Activated CD4-positive, alpha-beta T cell treated with anti-CD3 and anti-CD28 coated beads, Interleukin-2, Interleukin-4, amounts not matched to agents 100 ng/mL and 50 ng/mL, durations not matched to agents 16 hours and 8 hours (primary cell): Measurements from ENCODE around the gene NME4.
"Not testable (repeated sequence)": the region's sequence is repeated elsewhere in the genome, so short reads cannot be mapped to it uniquely, and the experiment has no call there.

Experiments
- DNase-seq: peaks from one replicate; pipeline ENCODE4 v3.0.0-alpha.2; 2020; ENCODE audit warnings: low spot score

The NME4 gene

GRCh38 chr16:377419-377951 lies 19.5 kb upstream of the NME4 start:
- DNase-seq = no peak

GRCh38 chr16:378113-378820 lies 18.7 kb upstream of the NME4 start:
- not testable (repeated sequence) for DNase-seq

DNA sequence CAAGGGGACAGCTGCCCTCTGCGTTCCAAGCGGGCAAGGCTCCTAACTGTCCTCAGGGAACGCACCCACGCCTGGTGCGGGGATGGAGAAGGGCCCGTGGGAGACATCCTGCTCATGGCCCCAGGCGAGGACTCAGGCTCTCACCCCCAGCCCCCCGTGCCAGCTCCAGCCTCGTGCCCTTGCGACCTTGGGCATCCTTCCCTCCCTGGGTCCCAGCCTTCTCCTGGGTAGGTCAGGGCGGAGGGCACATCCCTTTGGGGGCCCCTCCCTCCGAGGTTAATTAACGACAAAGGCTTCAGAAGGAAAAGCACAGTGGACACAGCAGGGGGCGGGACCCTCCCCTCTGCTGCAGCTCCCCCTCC lies 18.2 kb upstream of the NME4 start:
- no peak for DNase-seq

- no peak for DNase-seq
Observed at GRCh38 chr16:379183-379960, 17.6 kb upstream of the NME4 start.

- no peak for DNase-seq
Observed at GRCh38 chr16:379961-380761, 16.8 kb upstream of the NME4 start.

GRCh38 chr16:380762-381011 lies 16.3 kb upstream of the NME4 start:
- no peak for DNase-seq

- DNase-seq = no peak
Observed at GRCh38 chr16:381012-381788, 15.8 kb upstream of the NME4 start.

DNA sequence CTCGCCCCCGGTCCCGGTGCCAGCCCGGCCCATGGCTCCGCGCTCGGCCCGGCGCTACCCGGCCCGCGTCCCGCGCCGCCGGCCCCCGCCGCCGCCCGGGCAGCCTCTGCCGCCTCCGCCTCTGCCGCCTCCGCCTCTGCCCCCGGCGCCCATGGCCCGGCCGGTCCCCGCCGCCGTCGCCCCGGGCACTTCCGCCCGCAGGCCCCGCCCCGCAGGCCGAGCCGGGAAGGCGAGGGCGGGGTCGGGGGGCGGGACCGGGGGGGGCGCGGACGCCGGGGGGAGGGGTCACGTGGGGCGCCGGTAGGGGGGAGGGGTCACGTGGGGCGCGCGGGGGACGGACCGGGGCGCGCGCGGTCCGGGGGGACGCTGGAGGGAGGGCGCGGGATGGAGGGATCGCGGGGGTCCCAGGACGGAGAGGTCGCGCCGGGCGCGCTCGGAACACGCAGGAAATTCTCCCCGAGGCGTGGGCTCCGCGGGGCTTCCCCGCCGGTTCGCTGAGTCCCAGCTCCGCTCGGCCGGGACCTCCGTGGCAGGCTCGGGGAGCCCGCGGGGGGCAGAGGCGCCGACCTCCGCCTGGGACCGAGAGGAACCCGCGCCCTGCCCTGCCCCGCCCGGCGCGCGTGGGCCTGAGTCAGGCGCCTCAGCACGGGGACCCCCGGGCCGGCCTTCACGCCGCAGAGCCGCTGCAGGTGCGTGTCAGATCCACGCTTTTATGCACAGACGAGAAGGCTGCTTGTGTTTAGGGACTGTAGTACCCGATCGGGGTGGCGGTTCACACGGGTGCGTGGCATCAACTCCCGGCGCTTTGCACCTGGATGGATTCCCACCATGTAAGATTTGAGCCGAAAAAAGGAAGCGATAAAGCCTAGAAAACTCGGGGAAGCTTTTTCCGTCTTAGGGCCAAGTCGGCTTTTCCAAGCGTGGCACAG lies 14.9 kb upstream of the NME4 start, which contains the start of gene PGAP6:
Gene PGAP6, minus strand, starts transcription at position 190 of the 929 bp plus-strand sequence. Its CDS starts 157 bp downstream, at position 33.
- DNase-seq = peak; percentile 49

DNA sequence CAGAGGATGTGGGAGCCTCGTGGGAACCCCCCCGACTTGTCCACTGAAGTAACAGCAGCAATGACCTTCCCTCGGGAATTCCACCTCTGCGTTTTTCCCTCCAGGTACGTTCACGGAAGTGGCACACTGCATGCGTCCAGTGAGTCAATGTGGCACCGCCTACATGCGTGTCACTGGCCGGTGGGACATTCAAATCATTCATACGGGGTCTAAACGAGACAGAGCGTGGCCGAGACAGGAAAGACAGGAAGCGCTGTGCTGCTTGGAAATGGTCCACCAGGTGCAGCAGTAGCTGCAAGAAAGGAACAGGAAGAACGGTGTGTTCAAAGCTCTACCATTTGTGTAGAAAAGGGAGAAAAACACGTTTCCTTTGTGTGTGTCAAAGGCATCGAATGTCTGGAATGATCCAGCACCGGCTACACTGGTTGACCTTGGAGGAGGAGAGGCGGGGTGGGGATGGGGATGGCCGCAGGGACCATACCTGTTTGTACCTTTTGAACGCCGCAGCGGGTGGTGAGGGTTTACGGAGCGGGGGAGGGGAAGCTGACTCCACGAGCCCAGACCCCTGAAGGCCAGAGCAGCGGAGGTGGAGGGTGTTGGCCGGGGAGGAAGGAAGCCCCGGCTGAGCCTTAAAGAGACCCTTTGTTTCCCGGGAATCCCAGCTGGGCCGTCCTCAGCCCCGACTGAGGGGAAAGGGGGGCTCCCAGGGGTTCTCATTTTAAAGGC lies 13.5 kb upstream of the NME4 start:
- no peak for DNase-seq

DNA sequence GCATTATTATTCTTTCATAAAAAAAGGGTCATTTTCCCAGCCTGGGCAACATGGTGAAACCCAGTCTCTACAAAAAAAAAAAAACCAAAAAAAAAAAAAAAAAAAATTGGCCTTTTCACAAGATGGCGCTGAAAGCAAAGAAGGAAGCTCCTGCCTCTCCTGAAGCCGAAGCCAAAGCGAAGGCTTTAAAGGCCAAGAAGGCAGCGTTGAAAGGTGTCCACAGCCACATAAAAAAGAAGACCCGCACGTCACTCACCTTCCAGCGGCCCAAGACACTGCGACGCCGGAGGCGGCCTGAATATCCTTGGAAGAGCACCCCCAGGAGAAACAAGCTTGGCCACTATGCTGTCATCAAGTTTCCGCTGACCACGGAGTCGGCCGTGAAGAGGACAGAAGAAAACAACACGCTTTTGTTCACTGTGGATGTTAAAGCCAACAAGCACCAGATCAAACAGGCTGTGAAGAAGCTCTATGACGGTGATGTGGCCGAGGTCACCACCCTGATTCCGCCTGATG lies 10.3 kb upstream of the NME4 start:
- DNase-seq = no peak

DNA sequence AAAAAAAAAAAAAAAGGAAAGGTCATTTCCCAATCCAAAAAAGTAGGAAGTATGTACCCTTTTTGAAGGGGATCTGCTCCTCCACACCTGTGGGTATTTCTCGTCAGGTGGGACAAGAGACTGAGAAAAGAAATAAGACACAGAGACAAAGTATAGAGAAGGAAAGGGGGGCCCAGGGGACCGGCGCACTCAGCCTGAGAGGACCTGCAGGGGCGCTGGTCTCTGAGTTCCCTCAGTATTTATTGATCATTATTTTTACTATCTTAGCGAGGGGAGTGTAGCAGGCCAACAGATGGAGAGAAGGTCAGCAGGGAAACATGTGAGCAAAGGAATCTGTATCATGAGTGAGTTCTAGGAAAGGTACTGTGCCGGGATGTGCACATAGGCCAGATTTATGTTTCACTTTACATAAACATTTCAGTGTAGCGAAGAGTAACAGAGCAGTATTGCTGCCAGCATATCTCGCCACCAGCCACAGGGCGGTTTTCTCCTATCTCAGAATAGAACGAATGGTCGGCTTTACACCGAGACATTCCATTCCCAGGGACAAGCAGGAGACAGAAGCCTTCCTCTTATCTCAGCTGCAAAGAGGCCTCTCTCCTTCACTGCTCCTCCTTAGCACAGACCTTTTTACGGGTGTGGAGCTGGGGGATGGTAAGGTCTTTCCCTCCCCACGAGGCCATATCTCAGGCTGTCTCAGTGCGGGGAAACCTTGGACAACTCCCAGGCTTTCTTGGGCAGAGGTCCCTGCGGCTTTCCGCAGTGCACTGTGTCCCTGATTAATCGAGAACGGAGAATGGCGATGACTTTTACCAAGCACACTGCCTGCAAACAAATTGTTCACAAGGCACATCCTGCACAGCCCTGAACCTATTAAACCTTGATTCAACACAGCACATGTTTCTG lies 9.0 kb upstream of the NME4 start:
- not testable (repeated sequence) for DNase-seq

DNA sequence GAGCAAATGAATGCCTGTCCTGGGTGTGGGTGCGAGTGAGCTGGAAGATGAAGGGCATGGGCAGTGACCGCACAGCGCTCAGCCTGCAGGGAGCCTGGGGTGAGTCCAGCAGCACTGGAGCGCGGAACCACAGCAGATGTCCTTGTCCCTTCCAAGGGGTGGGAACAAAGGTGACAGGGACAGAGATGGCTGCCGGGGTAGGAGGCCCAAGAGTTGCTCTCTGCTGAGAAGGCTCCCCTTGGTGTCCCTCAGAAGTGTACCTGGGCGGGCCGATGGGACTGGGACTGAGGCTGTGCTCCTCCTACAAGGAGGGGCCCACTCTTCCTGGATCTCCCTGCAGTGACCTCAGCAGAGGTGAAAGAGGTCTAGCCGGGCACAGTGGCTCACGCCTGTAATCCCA lies 7.6 kb upstream of the NME4 start:
- no peak for DNase-seq

GRCh38 chr16:391885-392335 lies 5.1 kb upstream of the NME4 start:
- DNase-seq = peak; percentile 82

DNA sequence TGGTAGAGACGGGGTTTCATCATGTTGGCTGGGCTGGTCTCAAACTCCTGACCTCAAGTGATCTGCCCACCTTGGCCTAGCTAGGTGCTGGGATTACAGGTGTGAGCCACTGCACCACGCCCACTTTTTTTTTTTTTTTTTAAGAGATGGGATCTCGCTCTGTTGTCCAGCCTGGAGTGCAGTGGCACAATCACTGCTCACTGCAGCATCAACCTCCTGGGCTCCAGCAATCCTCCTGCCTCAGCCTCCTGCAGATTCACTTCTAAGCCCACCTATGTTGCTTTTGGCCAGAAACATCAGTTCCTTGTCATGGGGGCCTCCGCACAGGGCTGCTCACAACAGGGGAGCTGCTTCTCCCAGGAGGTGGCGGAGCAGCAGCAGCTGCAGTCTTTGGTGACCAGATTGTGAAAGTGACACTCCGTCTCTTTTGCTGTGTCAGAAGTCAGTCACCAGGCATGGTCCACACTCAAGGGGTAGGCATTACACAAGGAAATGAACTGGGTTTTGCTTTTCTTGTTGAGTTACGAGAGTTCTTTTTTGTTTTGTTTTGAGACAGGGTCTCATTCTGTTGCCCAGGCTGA lies 4.5 kb upstream of the NME4 start:
- no peak for DNase-seq

DNA sequence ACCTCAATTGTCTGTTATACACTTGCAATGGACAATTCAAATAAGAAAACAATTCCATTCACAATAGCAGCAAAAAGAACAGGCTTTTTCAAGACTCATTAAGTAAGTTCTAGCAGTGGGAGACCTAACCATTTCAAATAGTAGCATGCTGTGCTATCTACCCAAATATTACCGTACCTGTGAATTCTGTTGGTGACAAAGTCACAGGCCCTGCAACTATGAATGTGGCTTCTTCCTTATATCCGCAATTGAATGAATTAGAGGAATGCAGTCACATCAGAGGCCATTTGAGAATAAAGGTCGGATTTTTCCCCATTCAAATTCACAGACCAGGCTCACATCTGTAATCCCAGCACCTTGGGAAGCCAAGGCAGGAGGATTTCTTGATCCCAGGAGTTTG lies 800 bp upstream of the NME4 start:
- DNase-seq = no peak

GRCh38 chr16:396605-397004 lies 394 bp upstream of the NME4 start:
- DNase-seq = no peak

GRCh38 chr16:397736-398332 lies 835 bp downstream of the NME4 start:
- no peak for DNase-seq
